ENCODE measurements around the gene TCAP. TPM values are rescaled to one million over a fixed set of nuclear protein-coding genes. Genes with fewer than 3 reads are reported as not detected.

The TCAP gene
- polyA plus RNA-seq, 1 donor from 2014 or later: not detected

DNA sequence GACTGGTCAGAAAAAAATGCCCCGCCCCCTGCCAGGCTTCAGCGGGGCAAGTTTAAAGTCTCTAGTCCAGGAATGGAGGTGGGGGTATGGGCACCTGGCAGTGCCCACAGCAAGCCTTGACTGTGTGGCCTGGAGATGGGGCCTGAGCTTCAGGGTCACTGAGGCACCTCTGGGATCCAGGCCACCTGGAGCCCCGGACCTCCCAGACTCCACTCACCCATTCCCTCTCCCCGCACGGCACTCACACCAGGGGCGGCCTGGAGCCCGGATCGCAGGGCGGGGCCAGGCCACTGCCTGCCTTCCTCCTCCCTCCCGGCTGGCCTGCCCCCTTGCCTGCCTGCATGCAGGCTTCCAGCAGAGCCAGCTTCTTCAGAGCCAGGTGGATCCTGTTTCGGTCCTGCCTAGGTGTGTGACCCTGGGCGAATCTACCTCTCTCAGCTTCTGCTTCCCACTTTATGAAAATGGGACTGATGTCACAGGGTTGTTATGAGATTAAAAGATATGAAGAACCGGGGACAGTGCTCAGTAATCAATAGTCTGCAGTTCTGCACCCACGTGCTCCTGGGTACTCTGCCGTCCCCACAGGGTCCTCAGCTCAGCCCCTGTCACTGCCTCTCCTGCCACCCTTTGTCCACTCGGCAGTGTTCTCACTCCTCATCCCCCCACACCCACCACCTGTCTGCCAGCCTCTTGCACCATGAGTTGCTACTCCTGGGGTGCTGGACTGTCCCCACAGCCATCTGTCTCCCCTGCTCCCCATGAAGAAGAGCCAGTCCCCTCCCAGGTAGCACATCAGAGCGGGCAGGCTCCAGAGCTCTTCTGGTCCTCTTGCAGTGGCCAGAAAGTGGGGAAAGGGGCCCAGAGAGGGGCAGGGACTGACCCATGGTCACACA lies 1.2 kb upstream of the TCAP start:
- H3K9me3 Mint-ChIP-seq: no peaks in the 10 kb centered on the region
- peaks cover 0 to 8% (median 7%) of the 10 kb centered on the region in 3 donors for H3K4me1 Mint-ChIP-seq
- no peak overlapping the region for H3K27ac Mint-ChIP-seq
- peak overlapping the region in 1 of 4 donors; percentile 52 for H3K4me3 Mint-ChIP-seq
- peaks cover 10% of the 10 kb centered on the region for H3K27me3 Mint-ChIP-seq
- peaks cover 4% of the 10 kb centered on the region for H3K36me3 Mint-ChIP-seq

DNA sequence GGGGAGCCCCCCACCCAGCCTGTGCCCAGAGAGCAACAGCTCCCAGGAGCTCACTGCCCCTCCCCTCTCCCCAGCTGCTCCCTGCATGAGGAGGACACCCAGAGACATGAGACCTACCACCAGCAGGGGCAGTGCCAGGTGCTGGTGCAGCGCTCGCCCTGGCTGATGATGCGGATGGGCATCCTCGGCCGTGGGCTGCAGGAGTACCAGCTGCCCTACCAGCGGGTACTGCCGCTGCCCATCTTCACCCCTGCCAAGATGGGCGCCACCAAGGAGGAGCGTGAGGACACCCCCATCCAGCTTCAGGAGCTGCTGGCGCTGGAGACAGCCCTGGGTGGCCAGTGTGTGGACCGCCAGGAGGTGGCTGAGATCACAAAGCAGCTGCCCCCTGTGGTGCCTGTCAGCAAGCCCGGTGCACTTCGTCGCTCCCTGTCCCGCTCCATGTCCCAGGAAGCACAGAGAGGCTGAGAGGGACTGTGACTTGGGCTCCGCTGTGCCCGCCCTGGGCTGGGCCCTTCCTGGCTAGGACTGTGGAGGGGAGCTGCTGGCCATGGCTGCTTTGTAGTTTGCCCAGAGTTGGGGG lies 584 bp downstream of the TCAP start:
- H3K36me3 Mint-ChIP-seq: peaks cover 3% of the 10 kb centered on the region
- H3K27ac Mint-ChIP-seq: no peak overlapping the region
- H3K4me3 Mint-ChIP-seq: peak overlapping the region in 1 of 4 donors; percentile 71
- H3K27me3 Mint-ChIP-seq: peaks cover 15% of the 10 kb centered on the region
- H3K4me1 Mint-ChIP-seq: peaks cover 0 to 8% (median 4%) of the 10 kb centered on the region in 3 donors
- H3K9me3 Mint-ChIP-seq: no peaks in the 10 kb centered on the region

DNA sequence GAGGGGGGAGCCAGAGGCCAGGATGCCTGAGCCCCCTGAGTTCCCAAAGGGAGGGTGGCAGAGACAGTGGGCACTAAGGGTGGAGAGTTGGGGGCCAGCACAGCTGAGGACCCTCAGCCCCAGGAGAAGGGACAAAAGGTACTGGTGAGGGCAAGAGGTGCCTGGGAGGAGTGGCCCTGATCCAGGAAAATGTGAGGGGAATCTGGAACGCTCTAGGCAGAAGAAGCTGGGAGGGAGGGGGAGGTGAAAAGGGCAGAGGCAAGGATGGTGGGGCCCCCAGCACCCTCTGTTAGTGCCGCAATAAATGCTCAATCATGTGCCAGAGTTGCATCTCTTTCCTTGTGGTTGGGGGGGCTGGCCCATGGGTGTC lies 1.1 kb downstream of the TCAP start:
- Mint-ChIP-seq H3K9me3 (no peaks in the 10 kb centered on the region), H3K36me3 (peaks cover 2% of the 10 kb centered on the region), H3K4me3 (peak overlapping the region in 2 of 4 donors; percentile 5 to 71), H3K4me1 (peaks cover 0 to 8% (median 4%) of the 10 kb centered on the region in 3 donors), H3K27ac (no peak overlapping the region), H3K27me3 (peaks cover 15% of the 10 kb centered on the region)

DNA sequence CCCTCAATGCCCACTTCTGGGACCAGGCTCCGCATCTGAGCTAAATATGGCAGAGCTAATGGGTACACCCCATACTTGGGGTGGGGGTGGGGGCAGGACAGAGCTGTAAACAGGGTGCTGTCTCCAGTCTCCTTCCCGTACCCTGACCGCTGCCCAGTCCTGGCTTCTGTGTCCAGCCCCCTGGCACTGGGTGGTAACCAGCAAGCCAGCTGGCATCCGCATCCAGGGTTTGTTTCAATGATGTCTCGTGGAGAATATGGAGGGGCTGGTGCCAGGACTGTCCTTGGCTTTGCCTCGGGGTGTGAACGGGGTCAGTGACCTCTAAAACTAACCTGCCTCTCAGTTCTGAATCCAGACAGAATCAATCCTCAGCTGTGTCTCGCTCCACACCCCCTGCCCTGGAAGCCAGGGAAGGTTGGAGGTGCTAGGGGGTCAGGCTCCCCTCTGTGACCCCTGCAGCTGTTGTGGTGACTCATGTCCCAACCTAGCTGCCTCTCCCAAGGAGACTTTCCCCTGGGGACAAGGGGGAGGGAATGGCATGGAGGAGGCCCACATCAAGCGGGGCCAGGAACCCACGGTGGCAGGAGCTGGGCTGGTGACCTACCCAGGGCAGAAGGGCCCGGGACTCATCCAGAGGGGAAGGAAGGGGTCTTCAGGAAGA lies 1.6 kb downstream of the TCAP start:
- peak overlapping the region in 1 of 4 donors; percentile 5 for H3K4me3 Mint-ChIP-seq
- H3K36me3 Mint-ChIP-seq: peaks cover 2% of the 10 kb centered on the region
- H3K27ac Mint-ChIP-seq: no peak overlapping the region
- peaks cover 15% of the 10 kb centered on the region for H3K27me3 Mint-ChIP-seq
- H3K4me1 Mint-ChIP-seq: peaks cover 0 to 8% (median 4%) of the 10 kb centered on the region in 3 donors
- H3K9me3 Mint-ChIP-seq: no peaks in the 10 kb centered on the region

DNA sequence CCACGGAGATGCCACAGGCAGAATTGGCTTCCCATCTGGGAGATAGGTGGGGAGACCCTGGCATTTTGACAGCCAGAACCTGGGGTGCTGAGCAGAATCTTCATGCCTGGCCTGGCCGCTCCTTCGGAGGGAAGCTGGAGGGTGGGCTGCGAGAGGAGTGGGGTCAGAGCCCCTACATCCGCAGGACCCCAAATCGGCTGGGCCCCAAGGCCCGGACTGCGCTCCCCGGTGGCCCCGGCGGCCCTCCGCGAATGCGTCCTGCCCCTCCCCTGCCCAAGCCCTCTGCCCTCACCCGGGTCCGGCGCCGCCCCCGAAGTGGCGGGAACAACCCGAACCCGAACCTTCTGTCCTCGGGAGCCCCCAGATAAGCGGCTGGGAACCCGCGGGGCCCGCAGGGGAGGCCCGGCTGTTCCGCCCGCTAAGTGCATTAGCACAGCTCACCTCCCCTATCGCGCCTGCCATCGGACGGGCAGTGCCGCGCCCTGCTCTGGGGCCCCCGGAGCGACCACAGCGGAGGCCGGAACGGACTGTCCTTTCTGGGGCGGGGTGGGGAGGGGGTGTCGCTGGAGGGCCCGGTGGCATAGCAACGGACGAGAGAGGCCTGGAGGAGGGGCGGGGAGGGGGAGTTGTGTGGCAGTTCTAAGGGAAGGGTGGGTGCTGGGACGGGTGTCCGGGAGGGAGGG lies 2.3 kb downstream of the TCAP start:
- no peak overlapping the region for H3K27ac Mint-ChIP-seq
- H3K4me3 Mint-ChIP-seq: peak overlapping the region in 2 of 4 donors; percentile 74 to 92
- peaks cover 3 to 8% (median 4%) of the 10 kb centered on the region in 3 donors for H3K4me1 Mint-ChIP-seq
- H3K27me3 Mint-ChIP-seq: peaks cover 15% of the 10 kb centered on the region
- no peaks in the 10 kb centered on the region for H3K9me3 Mint-ChIP-seq
- peaks cover 2% of the 10 kb centered on the region for H3K36me3 Mint-ChIP-seq

DNA sequence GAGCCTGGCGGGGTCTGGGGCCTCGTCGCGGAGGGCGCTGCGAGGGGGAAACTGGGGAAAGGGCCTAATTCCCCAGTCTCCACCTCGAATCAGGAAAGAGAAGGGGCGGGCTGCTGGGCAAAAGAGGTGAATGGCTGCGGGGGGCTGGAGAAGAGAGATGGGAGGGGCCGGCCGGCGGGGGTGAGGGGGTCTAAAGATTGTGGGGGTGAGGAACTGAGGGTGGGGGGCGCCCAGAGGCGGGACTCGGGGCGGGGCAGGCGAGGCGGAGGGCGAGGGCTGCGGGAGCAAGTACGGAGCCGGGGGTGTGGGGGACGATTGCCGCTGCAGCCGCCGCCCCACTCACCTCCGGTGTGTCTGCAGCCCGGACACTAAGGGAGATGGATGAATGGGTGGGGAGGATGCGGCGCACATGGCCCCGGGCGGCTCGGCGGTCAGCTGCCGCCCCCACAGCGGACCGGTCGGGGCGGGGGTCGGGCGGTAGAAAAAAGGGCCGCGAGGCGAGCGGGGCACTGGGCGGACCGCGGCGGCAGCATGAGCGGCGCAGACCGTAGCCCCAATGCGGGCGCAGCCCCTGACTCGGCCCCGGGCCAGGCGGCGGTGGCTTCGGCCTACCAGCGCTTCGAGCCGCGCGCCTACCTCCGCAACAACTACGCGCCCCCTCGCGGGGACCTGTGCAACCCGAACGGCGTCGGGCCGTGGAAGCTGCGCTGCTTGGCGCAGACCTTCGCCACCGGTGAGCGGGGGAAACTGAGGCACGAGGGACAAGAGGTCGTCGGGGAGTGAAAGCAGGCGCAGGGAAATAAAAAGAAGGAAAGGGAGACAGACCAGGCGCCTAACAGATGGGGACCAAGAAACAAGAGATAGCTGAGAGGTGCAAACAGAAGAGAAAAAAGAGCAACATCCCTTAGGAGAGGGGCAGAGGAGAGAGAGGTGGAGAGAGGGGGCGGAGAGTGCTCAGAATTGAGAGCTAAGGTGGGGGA lies 3.1 kb downstream of the TCAP start, which contains the start of gene PNMT:
Gene PNMT, plus strand, starts transcription at position 509 of the 980 bp plus-strand sequence. Its CDS starts 23 bp downstream, at position 532.
- Mint-ChIP-seq H3K9me3 (no peaks in the 10 kb centered on the region), H3K4me1 (peaks cover 3 to 10% (median 4%) of the 10 kb centered on the region in 3 donors), H3K4me3 (peak within 1 kb of the TSS; percentile 49 to 92 (median 78)), H3K27me3 (peaks cover 15% of the 10 kb centered on the region), H3K27ac (peak within 1 kb of the TSS in 1 of 3 donors; percentile 93), H3K36me3 (peaks cover 2% of the 10 kb centered on the region)

DNA sequence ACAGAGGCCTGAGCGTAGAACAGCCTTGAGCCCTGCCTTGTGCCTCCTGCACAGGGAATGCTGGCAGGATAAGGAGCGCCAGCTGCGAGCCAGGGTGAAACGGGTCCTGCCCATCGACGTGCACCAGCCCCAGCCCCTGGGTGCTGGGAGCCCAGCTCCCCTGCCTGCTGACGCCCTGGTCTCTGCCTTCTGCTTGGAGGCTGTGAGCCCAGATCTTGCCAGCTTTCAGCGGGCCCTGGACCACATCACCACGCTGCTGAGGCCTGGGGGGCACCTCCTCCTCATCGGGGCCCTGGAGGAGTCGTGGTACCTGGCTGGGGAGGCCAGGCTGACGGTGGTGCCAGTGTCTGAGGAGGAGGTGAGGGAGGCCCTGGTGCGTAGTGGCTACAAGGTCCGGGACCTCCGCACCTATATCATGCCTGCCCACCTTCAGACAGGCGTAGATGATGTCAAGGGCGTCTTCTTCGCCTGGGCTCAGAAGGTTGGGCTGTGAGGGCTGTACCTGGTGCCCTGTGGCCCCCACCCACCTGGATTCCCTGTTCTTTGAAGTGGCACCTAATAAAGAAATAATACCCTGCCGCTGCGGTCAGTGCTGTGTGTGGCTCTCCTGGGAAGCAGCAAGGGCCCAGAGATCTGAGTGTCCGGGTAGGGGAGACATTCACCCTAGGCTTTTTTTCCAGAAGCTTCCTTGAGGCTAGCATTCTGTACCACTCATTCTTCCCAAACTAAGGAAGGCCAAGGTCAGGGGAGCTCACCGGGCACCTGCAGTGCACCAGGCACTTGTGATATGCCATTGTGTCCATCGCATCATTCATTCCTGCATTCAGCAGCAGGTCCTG lies 5.0 kb downstream of the TCAP start:
- Mint-ChIP-seq H3K27ac (peak overlapping the region in 1 of 3 donors; percentile 27), H3K4me1 (peaks cover 3 to 10% (median 4%) of the 10 kb centered on the region in 3 donors), H3K36me3 (peaks cover 2% of the 10 kb centered on the region), H3K27me3 (peaks cover 15% of the 10 kb centered on the region), H3K4me3 (no peak overlapping the region), H3K9me3 (no peaks in the 10 kb centered on the region)

DNA sequence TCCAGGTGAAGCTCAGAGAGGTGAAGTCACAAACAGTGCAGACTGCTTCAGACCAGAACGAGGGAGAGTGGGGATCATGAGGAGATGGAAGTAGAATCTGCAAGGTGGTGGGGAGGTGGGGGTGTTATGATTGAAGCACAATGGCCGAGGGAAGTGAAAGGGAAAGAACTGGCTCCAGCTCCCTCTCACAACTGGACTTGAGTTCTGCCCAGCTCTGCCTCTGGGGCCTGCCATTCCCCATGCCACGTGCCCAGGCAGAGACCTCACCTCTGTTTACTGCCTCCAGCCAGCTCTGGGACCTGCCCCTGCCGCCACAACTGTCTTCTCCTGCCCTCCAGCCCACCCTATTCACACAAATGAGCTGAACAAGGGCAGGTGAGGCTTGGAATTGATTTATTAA lies 5.6 kb downstream of the TCAP start:
- peaks cover 3 to 15% (median 9%) of the 10 kb centered on the region in 3 donors for H3K4me1 Mint-ChIP-seq
- H3K4me3 Mint-ChIP-seq: no peak overlapping the region
- no peaks in the 10 kb centered on the region for H3K9me3 Mint-ChIP-seq
- H3K36me3 Mint-ChIP-seq: no peaks in the 10 kb centered on the region
- peak overlapping the region in 1 of 3 donors; percentile 57 for H3K27ac Mint-ChIP-seq
- peaks cover 15% of the 10 kb centered on the region for H3K27me3 Mint-ChIP-seq

DNA sequence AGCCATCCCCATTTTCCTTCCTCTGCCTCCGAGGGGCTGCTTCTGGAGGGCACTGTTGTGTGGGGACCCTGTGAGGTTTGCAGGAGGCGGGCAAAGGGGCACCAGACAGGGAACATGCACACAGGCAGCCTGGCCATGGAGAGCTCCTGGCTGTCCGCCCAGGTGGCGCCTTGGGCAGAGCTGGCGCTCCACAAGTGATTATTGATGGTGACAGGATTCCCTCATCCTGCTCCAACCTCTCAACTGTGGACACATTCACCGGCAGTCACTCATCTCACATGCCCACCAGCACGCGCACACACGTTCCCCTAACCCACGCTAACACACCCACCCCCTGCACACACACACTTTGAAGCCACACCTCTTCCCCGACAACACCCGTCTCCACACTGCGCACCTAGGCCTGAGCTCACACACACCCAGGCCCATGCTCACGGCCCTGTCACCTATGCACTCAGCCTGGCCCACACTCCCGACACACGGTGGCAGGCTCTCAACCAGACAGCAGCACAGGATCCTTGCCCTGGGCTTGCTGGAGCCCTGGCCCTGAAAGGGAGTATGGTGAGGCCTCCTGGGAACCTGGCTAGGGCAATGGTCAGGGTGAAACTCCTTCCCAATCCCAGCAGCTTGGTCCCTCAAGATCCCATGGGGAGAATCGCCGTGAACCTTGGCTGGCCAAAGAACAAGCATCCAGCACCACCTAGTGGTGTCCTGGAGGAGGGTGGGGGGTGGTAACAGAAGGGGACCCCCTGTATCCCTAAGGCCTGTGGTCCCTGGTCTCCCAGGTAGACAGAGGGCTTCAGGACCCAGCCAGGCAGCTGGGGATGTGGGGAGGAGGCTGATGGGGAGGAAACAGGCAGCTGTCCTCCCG lies 6.7 kb downstream of the TCAP start:
- Mint-ChIP-seq H3K4me3 (peak overlapping the region in 1 of 4 donors; percentile 49), H3K4me1 (peaks cover 13 to 20% (median 18%) of the 10 kb centered on the region in 3 donors), H3K27ac (peak overlapping the region in 2 of 3 donors; percentile 32 to 53), H3K9me3 (no peaks in the 10 kb centered on the region), H3K27me3 (peaks cover 12% of the 10 kb centered on the region), H3K36me3 (no peaks in the 10 kb centered on the region)

DNA sequence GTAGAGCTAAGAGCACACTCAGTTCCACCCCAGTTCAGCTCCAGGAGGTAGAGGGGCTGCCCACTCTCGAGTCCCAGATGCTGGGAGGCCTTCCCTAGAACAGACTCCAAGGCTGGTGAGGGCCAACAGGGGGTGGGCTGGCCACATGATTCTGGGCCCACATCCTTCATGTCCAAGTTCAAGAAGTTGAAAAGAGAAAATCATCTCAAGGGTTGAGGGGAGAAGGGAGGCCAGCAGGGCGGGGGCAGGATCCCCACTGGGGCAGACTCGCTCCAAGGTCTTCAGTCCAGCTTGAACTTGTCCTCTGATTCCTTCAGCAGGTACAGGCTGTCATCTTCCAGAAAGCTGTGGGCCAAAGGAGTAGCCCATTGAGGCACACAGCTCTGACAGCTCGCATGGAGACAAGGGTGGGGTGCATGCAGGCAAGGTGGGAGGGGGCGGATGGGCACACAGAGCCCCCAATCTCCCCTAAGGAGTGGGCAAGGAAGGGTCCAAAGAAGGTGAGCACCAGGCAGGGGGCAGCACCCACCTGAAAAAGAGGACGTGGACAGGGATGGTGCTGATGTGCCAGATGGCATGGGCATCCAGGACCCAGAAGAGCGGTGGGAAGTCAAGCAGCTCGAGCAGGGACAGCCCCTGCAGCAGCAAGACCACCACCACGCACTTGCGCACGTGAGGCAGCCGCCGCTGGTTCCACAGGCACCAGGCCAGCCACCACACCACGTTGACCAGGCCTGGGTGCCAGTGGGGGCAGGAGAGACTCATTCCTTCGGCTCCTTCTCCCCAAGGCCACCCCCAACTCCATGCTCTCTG lies 7.6 kb downstream of the TCAP start:
- H3K36me3 Mint-ChIP-seq: no peaks in the 10 kb centered on the region
- H3K27ac Mint-ChIP-seq: peak overlapping the region in 2 of 3 donors; percentile 32 to 53
- no peaks in the 10 kb centered on the region for H3K9me3 Mint-ChIP-seq
- peaks cover 13 to 23% (median 23%) of the 10 kb centered on the region in 3 donors for H3K4me1 Mint-ChIP-seq
- H3K4me3 Mint-ChIP-seq: no peak overlapping the region
- H3K27me3 Mint-ChIP-seq: peaks cover 9% of the 10 kb centered on the region

DNA sequence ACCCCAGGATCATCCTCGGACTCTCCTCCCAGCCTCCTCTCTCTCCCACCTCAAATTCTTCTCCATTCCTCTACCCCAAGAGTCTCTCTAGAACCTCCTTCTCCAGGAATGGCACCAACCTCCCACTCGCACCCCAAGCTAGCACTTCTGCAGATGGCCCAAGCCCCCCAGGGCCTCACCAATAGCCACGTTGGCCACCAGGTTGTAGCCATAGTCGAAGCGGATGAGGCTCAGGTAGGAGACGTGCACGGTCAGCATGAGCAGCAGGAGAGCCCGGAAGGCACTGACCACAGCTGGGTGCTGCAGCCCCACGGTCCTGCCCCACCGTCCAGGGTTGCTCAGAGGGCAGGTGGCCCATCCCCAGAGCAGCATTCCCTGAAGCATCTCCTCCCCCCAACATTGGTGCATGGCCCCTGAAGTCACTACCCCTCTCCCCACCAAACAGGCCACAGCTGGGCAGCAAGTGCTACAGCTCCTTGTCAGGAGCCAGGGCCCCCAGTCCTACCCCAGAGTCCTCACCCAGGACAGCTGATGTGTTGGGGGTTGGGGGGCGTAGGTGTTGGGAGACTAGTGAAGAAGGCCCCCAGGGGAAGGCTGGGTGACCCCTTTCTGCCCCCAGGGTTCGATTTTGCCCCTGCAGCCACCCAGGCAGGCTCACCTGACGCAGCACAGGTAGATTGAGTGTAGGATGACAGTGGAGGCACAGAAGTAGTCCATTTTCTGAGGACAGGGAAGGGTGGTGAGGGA lies 8.4 kb downstream of the TCAP start:
- Mint-ChIP-seq H3K36me3 (peaks cover 2% of the 10 kb centered on the region), H3K27me3 (peaks cover 8% of the 10 kb centered on the region), H3K4me3 (peak overlapping the region in 2 of 4 donors; percentile 49 to 84), H3K9me3 (no peaks in the 10 kb centered on the region), H3K27ac (peak overlapping the region in 1 of 3 donors; percentile 69), H3K4me1 (peaks cover 19 to 28% (median 23%) of the 10 kb centered on the region in 3 donors)
